Activated naive CD4-positive, alpha-beta T cell treated with anti-CD3 and anti-CD28 coated beads, Interleukin-2, amount 50 U/mL, for 72 hours (primary cell): ENCODE results near the gene FAM53B. TPM values are rescaled to one million over a fixed set of nuclear protein-coding genes. Genes with fewer than 3 reads are reported as not detected.

Experiments used
- ATAC-seq, 2 donors: fragments of 150-1000 bp; cut with Tn5 transposase; 2 replicates each; pipeline ENCODE4 v1.10.0; 2021; ENCODE audit warnings: mild to moderate bottlenecking in 2 of 2, moderate library complexity in 2 of 2
- DNase-seq, 2 donors: peaks; one replicate each; pipeline ENCODE4 v3.0.0; 2021 to 2022; ENCODE audit warnings: low spot score in 2 of 2
- H3K27ac Mint-ChIP-seq, 2 donors: one replicate each; pipeline ENCODE4 v1.8.0; 2022; ENCODE audit warnings: mild to moderate bottlenecking in 2 of 2, mixed read lengths in 2 of 2
- H3K36me3 Mint-ChIP-seq, 2 donors: one replicate each; pipeline ENCODE4 v1.8.0; 2022; ENCODE audit warnings: mixed read lengths in 2 of 2
- H3K9me3 Mint-ChIP-seq, 2 donors: one replicate each; pipeline ENCODE4 v1.8.0; 2022; ENCODE audit warnings: mixed read lengths in 2 of 2
- total RNA-seq, 2 donors: library from RNA; stranded (reverse); gene quantifications; one replicate each; pipeline ENCODE4 v1.2.3, GENCODE V29; 2022

The FAM53B gene
- total RNA-seq, 2 donors from 2014 or later = 6.1 to 11.8 TPM

- ATAC-seq = no peak
- DNase-seq = no peak
- Mint-ChIP-seq H3K36me3 (peaks cover 19% of the 10 kb centered on the region in 2 donors), H3K9me3 (no peaks in the 10 kb centered on the region), H3K27ac (peak overlapping the region; percentile 84 to 85)
These were observed 46.7 kb downstream of the FAM53B start for GRCh38 chr10:124697443-124697836.

GRCh38 chr10:124696446-124697392, 47.5 kb downstream of the FAM53B start:
- Mint-ChIP-seq H3K27ac (peak overlapping the region; percentile 84 to 85), H3K36me3 (peaks cover 15 to 16% of the 10 kb centered on the region in 2 donors), H3K9me3 (no peaks in the 10 kb centered on the region)
- ATAC-seq (peak; percentile 71 to 77), DNase-seq (no peak)

- Mint-ChIP-seq H3K36me3 (peaks cover 12 to 16% of the 10 kb centered on the region in 2 donors), H3K27ac (peak overlapping the region in 1 of 2 donors; percentile 84), H3K9me3 (no peaks in the 10 kb centered on the region)
- ATAC-seq (no peak), DNase-seq (no peak)
These were observed 48.9 kb downstream of the FAM53B start for GRCh38 chr10:124695259-124695658.

GRCh38 chr10:124694481-124695220, 49.5 kb downstream of the FAM53B start:
- H3K27ac Mint-ChIP-seq = peak overlapping the region in 1 of 2 donors; percentile 84
- ATAC-seq = no peak

GRCh38 chr10:124693801-124694416, 50.3 kb downstream of the FAM53B start:
- DNase-seq = no peak
- ATAC-seq = no peak
- Mint-ChIP-seq H3K36me3 (peaks cover 14 to 15% of the 10 kb centered on the region in 2 donors), H3K27ac (peak overlapping the region; percentile 47 to 58), H3K9me3 (no peaks in the 10 kb centered on the region)

More at GRCh38 chr10:124694481-124695220, 49.5 kb downstream of the FAM53B start:
- H3K9me3 Mint-ChIP-seq = no peaks in the 10 kb centered on the region
- no peak for DNase-seq
- H3K36me3 Mint-ChIP-seq = peaks cover 11 to 14% of the 10 kb centered on the region in 2 donors

GRCh38 chr10:124693396-124693795, 50.8 kb downstream of the FAM53B start:
- Mint-ChIP-seq H3K36me3 (peaks cover 14 to 15% of the 10 kb centered on the region in 2 donors), H3K9me3 (no peaks in the 10 kb centered on the region), H3K27ac (peak overlapping the region in 1 of 2 donors; percentile 47)
- ATAC-seq (no peak), DNase-seq (no peak)

- Mint-ChIP-seq H3K36me3 (peaks cover 14 to 15% of the 10 kb centered on the region in 2 donors), H3K27ac (no peak overlapping the region), H3K9me3 (no peaks in the 10 kb centered on the region)
- ATAC-seq (no peak), DNase-seq (no peak)
These were observed 52.1 kb downstream of the FAM53B start for GRCh38 chr10:124692100-124692446.

GRCh38 chr10:124691421-124692099, 52.6 kb downstream of the FAM53B start:
- Mint-ChIP-seq H3K27ac (no peak overlapping the region), H3K36me3 (peaks cover 17 to 20% of the 10 kb centered on the region in 2 donors), H3K9me3 (no peaks in the 10 kb centered on the region)
- DNase-seq (no peak), ATAC-seq (no peak)

- no peak overlapping the region for H3K27ac Mint-ChIP-seq
- DNase-seq = no peak
- peaks cover 19 to 26% of the 10 kb centered on the region in 2 donors for H3K36me3 Mint-ChIP-seq
- no peak for ATAC-seq
- H3K9me3 Mint-ChIP-seq = no peaks in the 10 kb centered on the region
These were observed 53.2 kb downstream of the FAM53B start for GRCh38 chr10:124691002-124691401.

- Mint-ChIP-seq H3K27ac (peak overlapping the region in 1 of 2 donors; percentile 84), H3K9me3 (no peaks in the 10 kb centered on the region), H3K36me3 (peaks cover 13 to 26% of the 10 kb centered on the region in 2 donors)
- DNase-seq (peak in 1 of 2 donors; percentile 41), ATAC-seq (peak; percentile 34 to 56)
These were observed 54.2 kb downstream of the FAM53B start for GRCh38 chr10:124689911-124690498.

GRCh38 chr10:124688889-124689670, 55.1 kb downstream of the FAM53B start:
- H3K27ac Mint-ChIP-seq = peak overlapping the region; percentile 84 to 92
- peaks cover 9 to 22% of the 10 kb centered on the region in 2 donors for H3K36me3 Mint-ChIP-seq
- H3K9me3 Mint-ChIP-seq = no peaks in the 10 kb centered on the region
- DNase-seq (peak; percentile 63 to 77), ATAC-seq (peak; percentile 95)

GRCh38 chr10:124688386-124688785, 55.8 kb downstream of the FAM53B start:
- H3K36me3 Mint-ChIP-seq = peaks cover 9 to 22% of the 10 kb centered on the region in 2 donors
- ATAC-seq = peak; percentile 49 to 52

GRCh38 chr10:124686707-124687376, 57.3 kb downstream of the FAM53B start:
- DNase-seq (no peak), ATAC-seq (no peak)
- H3K27ac Mint-ChIP-seq = no peak overlapping the region
- no peaks in the 10 kb centered on the region for H3K9me3 Mint-ChIP-seq
- peaks cover 9 to 20% of the 10 kb centered on the region in 2 donors for H3K36me3 Mint-ChIP-seq

More at GRCh38 chr10:124688386-124688785, 55.8 kb downstream of the FAM53B start:
- H3K27ac Mint-ChIP-seq = peak overlapping the region; percentile 72 to 84
- DNase-seq = no peak
- no peaks in the 10 kb centered on the region for H3K9me3 Mint-ChIP-seq

- Mint-ChIP-seq H3K27ac (no peak overlapping the region), H3K9me3 (no peaks in the 10 kb centered on the region), H3K36me3 (peaks cover 13 to 28% of the 10 kb centered on the region in 2 donors)
- no peak for DNase-seq
- no peak for ATAC-seq
These were observed 58.9 kb downstream of the FAM53B start for GRCh38 chr10:124685261-124685660.

GRCh38 chr10:124683814-124684213, 60.4 kb downstream of the FAM53B start:
- DNase-seq = no peak
- Mint-ChIP-seq H3K27ac (no peak overlapping the region), H3K36me3 (peaks cover 17 to 25% of the 10 kb centered on the region in 2 donors), H3K9me3 (no peaks in the 10 kb centered on the region)
- no peak for ATAC-seq
